Measurements from ENCODE around the gene CPE.

CPE gene

GRCh38 chr4:165516281-165516833 lies 137.5 kb downstream of the CPE start:
- WGBS (ENCODE audit: extremely low coverage, insufficient coverage, low lambda C conversion rate): no CpG with 5 or more reads among the region's 6 CpGs
- Histone ChIP-seq H3K27ac (ENCODE audit: low read depth, low read length) (no peak overlapping the region), H2BK5ac (ENCODE audit: low read length) (no peak overlapping the region), H3K4me3 (ENCODE audit: low read length) (no peak overlapping the region), H4K8ac (ENCODE audit: low read depth, low read length) (no peak overlapping the region), H3K36me3 (ENCODE audit: control insufficient read depth, insufficient read depth, low read length) (no peaks in the 10 kb centered on the region), H3K79me1 (ENCODE audit: low read length) (no peaks in the 10 kb centered on the region), H2BK120ac (ENCODE audit: low read depth, low read length) (no peak overlapping the region), H2BK15ac (replicated peaks; ENCODE audit: low read depth) (no peak overlapping the region), H3K4ac (ENCODE audit: low read depth, low read length) (no peak overlapping the region), H2AK5ac (ENCODE audit: low read length) (no peak overlapping the region), H3K18ac (ENCODE audit: low read length) (no peak overlapping the region), H3K9ac (ENCODE audit: low read length) (no peak overlapping the region), H3K27me3 (ENCODE audit: insufficient read depth, low read length, poor library complexity) (no peaks in the 10 kb centered on the region), H3K4me1 (ENCODE audit: control insufficient read depth, low read depth, low read length) (no peaks in the 10 kb centered on the region), H3K79me2 (ENCODE audit: control insufficient read depth, insufficient read depth, low read length) (no peaks in the 10 kb centered on the region), H3K56ac (ENCODE audit: low read length) (no peak overlapping the region), H4K5ac (ENCODE audit: low read length) (no peak overlapping the region), H3K4me2 (ENCODE audit: low read length) (no peak overlapping the region), H3K23ac (ENCODE audit: low read length) (no peak overlapping the region)
- DNase-seq: no peak

DNA sequence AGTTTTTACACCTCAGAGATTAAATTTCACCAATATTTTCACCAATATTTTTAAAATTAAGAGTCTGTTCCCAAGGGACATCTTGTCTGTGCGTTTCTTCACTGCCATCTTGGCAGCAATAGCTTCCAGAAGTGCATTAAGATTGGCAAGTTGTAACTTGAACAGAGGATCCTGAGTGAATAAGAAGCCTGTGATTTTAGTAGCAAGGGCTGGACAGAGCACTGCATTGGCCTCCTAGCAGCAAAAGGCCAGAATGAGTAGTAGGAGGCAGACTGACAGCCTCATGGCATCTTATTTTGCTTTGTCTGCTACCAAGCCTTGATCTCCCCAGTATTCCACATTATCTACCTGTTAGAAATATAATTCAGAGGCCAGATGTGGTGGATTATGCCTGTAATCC lies 138.4 kb downstream of the CPE start:
- no peak overlapping the region for H3K4ac ChIP-seq (ENCODE audit: low read depth, low read length)
- no peak overlapping the region for H3K27ac ChIP-seq (ENCODE audit: low read depth, low read length)
- no peak for DNase-seq
- no CpG with 5 or more reads among the region's 1 CpG for WGBS (ENCODE audit: extremely low coverage, insufficient coverage, low lambda C conversion rate)
- no peaks in the 10 kb centered on the region for H3K79me2 ChIP-seq (ENCODE audit: control insufficient read depth, insufficient read depth, low read length)
- no peaks in the 10 kb centered on the region for H3K79me1 ChIP-seq (ENCODE audit: low read length)
- no peaks in the 10 kb centered on the region for H3K36me3 ChIP-seq (ENCODE audit: control insufficient read depth, insufficient read depth, low read length)
- no peaks in the 10 kb centered on the region for H3K27me3 ChIP-seq (ENCODE audit: insufficient read depth, low read length, poor library complexity)
- no peak overlapping the region for H2BK120ac ChIP-seq (ENCODE audit: low read depth, low read length)
- no peak overlapping the region for H3K4me3 ChIP-seq (ENCODE audit: low read length)
- H3K9ac ChIP-seq (ENCODE audit: low read length): no peak overlapping the region
- no peak overlapping the region for H3K4me2 ChIP-seq (ENCODE audit: low read length)
- H3K4me1 ChIP-seq (ENCODE audit: control insufficient read depth, low read depth, low read length): no peaks in the 10 kb centered on the region
- no peak overlapping the region for H4K5ac ChIP-seq (ENCODE audit: low read length)
- H3K18ac ChIP-seq (ENCODE audit: low read length): no peak overlapping the region
- no peak overlapping the region for H4K8ac ChIP-seq (ENCODE audit: low read depth, low read length)
- no peak overlapping the region for H2AK5ac ChIP-seq (ENCODE audit: low read length)
- no peak overlapping the region for H3K23ac ChIP-seq (ENCODE audit: low read length)
- no peak overlapping the region for H2BK15ac ChIP-seq (replicated peaks; ENCODE audit: low read depth)
- no peak overlapping the region for H2BK5ac ChIP-seq (ENCODE audit: low read length)
- H3K56ac ChIP-seq (ENCODE audit: low read length): no peak overlapping the region

DNA sequence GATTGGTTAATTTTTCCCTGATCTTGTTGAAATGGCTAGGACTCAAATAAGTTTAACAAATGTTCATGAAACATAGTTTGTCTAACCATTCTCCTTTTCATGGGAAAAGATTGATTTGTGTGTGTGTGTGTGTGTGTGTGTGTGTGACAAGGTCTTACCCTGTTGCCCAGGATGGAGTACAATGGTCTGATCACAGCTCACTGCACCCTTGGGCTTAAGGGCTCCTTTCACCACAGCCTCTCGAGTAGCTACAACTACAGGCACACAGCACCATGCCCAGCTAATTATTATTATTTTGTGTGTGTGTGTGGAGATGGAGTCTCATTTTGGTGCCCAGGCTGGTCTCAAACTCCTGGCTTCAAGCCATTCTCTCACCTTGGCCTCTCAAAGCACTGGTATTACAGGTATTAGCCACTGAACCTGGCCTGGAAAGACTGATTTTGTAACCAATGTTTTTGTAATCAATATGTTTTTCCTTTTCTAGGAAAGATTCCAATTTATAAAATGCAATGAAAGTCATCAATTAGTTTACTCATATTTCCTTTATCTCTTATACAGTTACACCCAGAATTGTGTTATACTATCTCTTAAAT lies 139.3 kb downstream of the CPE start:
- H3K36me3 ChIP-seq (ENCODE audit: control insufficient read depth, insufficient read depth, low read length): no peaks in the 10 kb centered on the region
- no peak for DNase-seq
- H3K9ac ChIP-seq (ENCODE audit: low read length): no peak overlapping the region
- H3K4me3 ChIP-seq (ENCODE audit: low read length): no peak overlapping the region
- H3K4me1 ChIP-seq (ENCODE audit: control insufficient read depth, low read depth, low read length): no peaks in the 10 kb centered on the region
- no peak overlapping the region for H3K4ac ChIP-seq (ENCODE audit: low read depth, low read length)
- no peaks in the 10 kb centered on the region for H3K27me3 ChIP-seq (ENCODE audit: insufficient read depth, low read length, poor library complexity)
- no peak overlapping the region for H3K56ac ChIP-seq (ENCODE audit: low read length)
- no peak overlapping the region for H3K18ac ChIP-seq (ENCODE audit: low read length)
- H3K27ac ChIP-seq (ENCODE audit: low read depth, low read length): no peak overlapping the region
- no peak overlapping the region for H2BK120ac ChIP-seq (ENCODE audit: low read depth, low read length)
- H3K4me2 ChIP-seq (ENCODE audit: low read length): no peak overlapping the region
- H4K8ac ChIP-seq (ENCODE audit: low read depth, low read length): no peak overlapping the region
- H2BK15ac ChIP-seq (replicated peaks; ENCODE audit: low read depth): no peak overlapping the region
- no peak overlapping the region for H2AK5ac ChIP-seq (ENCODE audit: low read length)
- H3K79me2 ChIP-seq (ENCODE audit: control insufficient read depth, insufficient read depth, low read length): no peaks in the 10 kb centered on the region
- H3K79me1 ChIP-seq (ENCODE audit: low read length): no peaks in the 10 kb centered on the region
- no peak overlapping the region for H3K23ac ChIP-seq (ENCODE audit: low read length)
- no peak overlapping the region for H2BK5ac ChIP-seq (ENCODE audit: low read length)
- no peak overlapping the region for H4K5ac ChIP-seq (ENCODE audit: low read length)
- WGBS (ENCODE audit: extremely low coverage, insufficient coverage, low lambda C conversion rate): no CpG with 5 or more reads among the region's 1 CpG

- Histone ChIP-seq H4K5ac (ENCODE audit: low read length) (no peak overlapping the region), H3K79me1 (ENCODE audit: low read length) (no peaks in the 10 kb centered on the region), H2BK15ac (replicated peaks; ENCODE audit: low read depth) (no peak overlapping the region), H3K18ac (ENCODE audit: low read length) (no peak overlapping the region), H3K27ac (ENCODE audit: low read depth, low read length) (no peak overlapping the region), H3K4me3 (ENCODE audit: low read length) (no peak overlapping the region), H3K27me3 (ENCODE audit: insufficient read depth, low read length, poor library complexity) (no peaks in the 10 kb centered on the region), H3K79me2 (ENCODE audit: control insufficient read depth, insufficient read depth, low read length) (no peaks in the 10 kb centered on the region), H3K23ac (ENCODE audit: low read length) (no peak overlapping the region), H2AK5ac (ENCODE audit: low read length) (no peak overlapping the region), H3K9ac (ENCODE audit: low read length) (no peak overlapping the region), H3K4ac (ENCODE audit: low read depth, low read length) (no peak overlapping the region), H3K4me2 (ENCODE audit: low read length) (no peak overlapping the region), H3K56ac (ENCODE audit: low read length) (no peak overlapping the region), H3K36me3 (ENCODE audit: control insufficient read depth, insufficient read depth, low read length) (no peaks in the 10 kb centered on the region), H4K8ac (ENCODE audit: low read depth, low read length) (no peak overlapping the region), H2BK120ac (ENCODE audit: low read depth, low read length) (no peak overlapping the region), H2BK5ac (ENCODE audit: low read length) (no peak overlapping the region), H3K4me1 (ENCODE audit: control insufficient read depth, low read depth, low read length) (no peaks in the 10 kb centered on the region)
- no peak for DNase-seq
- no CpG with 5 or more reads among the region's 1 CpG for WGBS (ENCODE audit: extremely low coverage, insufficient coverage, low lambda C conversion rate)
Measured at GRCh38 chr4:165518686-165519085, 139.9 kb downstream of the CPE start.

GRCh38 chr4:165519591-165519990 lies 140.8 kb downstream of the CPE start:
- H2AK5ac ChIP-seq (ENCODE audit: low read length): no peak overlapping the region
- no peak overlapping the region for H3K4ac ChIP-seq (ENCODE audit: low read depth, low read length)
- no peak overlapping the region for H4K5ac ChIP-seq (ENCODE audit: low read length)
- H3K9ac ChIP-seq (ENCODE audit: low read length): no peak overlapping the region
- DNase-seq: no peak
- no peak overlapping the region for H3K4me3 ChIP-seq (ENCODE audit: low read length)
- H3K23ac ChIP-seq (ENCODE audit: low read length): no peak overlapping the region
- no peaks in the 10 kb centered on the region for H3K27me3 ChIP-seq (ENCODE audit: insufficient read depth, low read length, poor library complexity)
- no peaks in the 10 kb centered on the region for H3K79me1 ChIP-seq (ENCODE audit: low read length)
- no peak overlapping the region for H4K8ac ChIP-seq (ENCODE audit: low read depth, low read length)
- H3K79me2 ChIP-seq (ENCODE audit: control insufficient read depth, insufficient read depth, low read length): no peaks in the 10 kb centered on the region
- no peak overlapping the region for H2BK5ac ChIP-seq (ENCODE audit: low read length)
- no peak overlapping the region for H3K27ac ChIP-seq (ENCODE audit: low read depth, low read length)
- no peaks in the 10 kb centered on the region for H3K36me3 ChIP-seq (ENCODE audit: control insufficient read depth, insufficient read depth, low read length)
- H2BK15ac ChIP-seq (replicated peaks; ENCODE audit: low read depth): no peak overlapping the region
- no peak overlapping the region for H2BK120ac ChIP-seq (ENCODE audit: low read depth, low read length)
- no peak overlapping the region for H3K18ac ChIP-seq (ENCODE audit: low read length)
- no peak overlapping the region for H3K56ac ChIP-seq (ENCODE audit: low read length)
- H3K4me2 ChIP-seq (ENCODE audit: low read length): no peak overlapping the region
- H3K4me1 ChIP-seq (ENCODE audit: control insufficient read depth, low read depth, low read length): no peaks in the 10 kb centered on the region

DNA sequence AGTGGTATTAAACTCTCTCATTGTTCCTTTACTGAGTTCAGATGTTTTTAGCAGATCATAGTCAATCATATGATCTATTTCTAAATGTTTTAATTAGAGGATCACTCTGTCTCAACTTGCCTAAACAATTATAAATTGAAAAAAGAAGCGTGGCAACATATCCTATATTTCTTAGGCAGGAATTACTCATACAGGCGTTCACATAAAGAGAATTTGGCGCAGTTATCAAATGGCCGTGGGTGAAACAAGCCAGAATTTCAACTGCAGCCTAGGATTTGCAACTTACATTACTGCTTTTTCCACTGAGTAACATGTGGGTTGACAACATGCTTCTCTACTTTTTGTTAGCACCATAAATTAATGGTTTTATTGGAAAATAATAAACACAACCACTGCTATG lies 141.3 kb downstream of the CPE start:
- H3K18ac ChIP-seq (ENCODE audit: low read length): no peak overlapping the region
- H3K79me1 ChIP-seq (ENCODE audit: low read length): no peaks in the 10 kb centered on the region
- no peak overlapping the region for H3K56ac ChIP-seq (ENCODE audit: low read length)
- H2BK5ac ChIP-seq (ENCODE audit: low read length): no peak overlapping the region
- H2BK120ac ChIP-seq (ENCODE audit: low read depth, low read length): no peak overlapping the region
- H3K27ac ChIP-seq (ENCODE audit: low read depth, low read length): no peak overlapping the region
- no peak overlapping the region for H3K23ac ChIP-seq (ENCODE audit: low read length)
- H2BK15ac ChIP-seq (replicated peaks; ENCODE audit: low read depth): no peak overlapping the region
- no peaks in the 10 kb centered on the region for H3K79me2 ChIP-seq (ENCODE audit: control insufficient read depth, insufficient read depth, low read length)
- DNase-seq: no peak
- no peak overlapping the region for H3K4ac ChIP-seq (ENCODE audit: low read depth, low read length)
- H3K27me3 ChIP-seq (ENCODE audit: insufficient read depth, low read length, poor library complexity): no peaks in the 10 kb centered on the region
- no CpG with 5 or more reads among the region's 4 CpGs for WGBS (ENCODE audit: extremely low coverage, insufficient coverage, low lambda C conversion rate)
- no peaks in the 10 kb centered on the region for H3K36me3 ChIP-seq (ENCODE audit: control insufficient read depth, insufficient read depth, low read length)
- no peak overlapping the region for H4K8ac ChIP-seq (ENCODE audit: low read depth, low read length)
- H4K5ac ChIP-seq (ENCODE audit: low read length): no peak overlapping the region
- H3K4me2 ChIP-seq (ENCODE audit: low read length): no peak overlapping the region
- H3K4me1 ChIP-seq (ENCODE audit: control insufficient read depth, low read depth, low read length): no peaks in the 10 kb centered on the region
- H3K9ac ChIP-seq (ENCODE audit: low read length): no peak overlapping the region
- H2AK5ac ChIP-seq (ENCODE audit: low read length): no peak overlapping the region
- no peak overlapping the region for H3K4me3 ChIP-seq (ENCODE audit: low read length)
